BJ (cell line): ENCODE measurements around the gene CDSN. TPM values are rescaled to one million over a fixed set of nuclear protein-coding genes. Genes with fewer than 3 reads are reported as not detected.

ENCODE experiments used
- CTCF ChIA-PET: fragments of 350-600 bp; formaldehyde crosslinking; extraction: SDS; loops from one replicate; lab custom pipeline; 2021; ENCODE audit warnings: antibody characterized with exemption, inconsistent platforms; lab: Yijun Ruan, JAX
- POLR2A ChIA-PET: fragments of 300-600 bp; sonication (Branson Sonifier 250); formaldehyde crosslinking; extraction: SDS; loops from one replicate; lab custom pipeline; 2021; ENCODE audit warnings: antibody characterized with exemption; lab: Charles Lee
- DNase-seq: peaks from one replicate; pipeline ENCODE4 v3.0.0-alpha.2; 2011; ENCODE audit warnings: low read depth
- H3K27me3 ChIP-seq: 2 replicates; pipeline ENCODE4 v1.6.0; 2011; ENCODE audit warnings: low read length; ENCODE audit not compliant: control insufficient read depth, insufficient read depth
- H3K36me3 ChIP-seq: 2 replicates; pipeline ENCODE4 v1.5.1; 2011; ENCODE audit warnings: low read length; ENCODE audit not compliant: control insufficient read depth, insufficient read depth
- H3K4me3 ChIP-seq: 2 replicates; pipeline ENCODE4 v1.5.1; 2011; ENCODE audit warnings: low read depth, mild to moderate bottlenecking, control low read depth, low read length
- CTCF ChIP-seq: IDR thresholded peaks from 2 replicates; pipeline ENCODE4 v1.5.1; 2011; ENCODE audit warnings: low read depth, mild to moderate bottlenecking, control low read depth, inconsistent platforms, low read length, moderate library complexity; ENCODE audit not compliant: insufficient read depth
- polyA plus RNA-seq: library from polyadenylated mRNA; depleted of rRNA; stranded (reverse); fragments of >200 nt; gene quantifications from 2 replicates; pipeline ENCODE4 v1.2.3, GENCODE V29; 2011

Gene CDSN
- polyA plus RNA-seq, 1 experiment: not detected

- POLR2A ChIA-PET: no interaction called here
- Histone ChIP-seq H3K36me3 (no peaks in the 10 kb centered on the region), H3K27me3 (no peaks in the 10 kb centered on the region; the same call in 1 of the 2 replicates), H3K4me3 (no peak overlapping the region)
- CTCF ChIA-PET: interaction anchor here (1.2 to 8.2 kb wide), 3 partner anchors 60 to 234 kb away, joined by 7 to 66 read pairs (median 11); no protein-coding TSS in a partner anchor
- no peak for TF ChIP-seq CTCF
- no peak for DNase-seq
Observed at GRCh38 chr6:31132806-31133205, 12.6 kb upstream of the CDSN start.

GRCh38 chr6:31131595-31131994, 11.3 kb upstream of the CDSN start:
- TF ChIP-seq CTCF: no peak
- H3K36me3 ChIP-seq: no peaks in the 10 kb centered on the region
- no peaks in the 10 kb centered on the region; the same call in 1 of the 2 replicates for H3K27me3 ChIP-seq
- no peak for DNase-seq
- POLR2A ChIA-PET: no interaction called here
- H3K4me3 ChIP-seq: no peak overlapping the region
- CTCF ChIA-PET: interaction anchor here (1.1 to 8.2 kb wide), 5 partner anchors 40 to 235 kb away, joined by 3 to 66 read pairs (median 7); no protein-coding TSS in a partner anchor

DNA sequence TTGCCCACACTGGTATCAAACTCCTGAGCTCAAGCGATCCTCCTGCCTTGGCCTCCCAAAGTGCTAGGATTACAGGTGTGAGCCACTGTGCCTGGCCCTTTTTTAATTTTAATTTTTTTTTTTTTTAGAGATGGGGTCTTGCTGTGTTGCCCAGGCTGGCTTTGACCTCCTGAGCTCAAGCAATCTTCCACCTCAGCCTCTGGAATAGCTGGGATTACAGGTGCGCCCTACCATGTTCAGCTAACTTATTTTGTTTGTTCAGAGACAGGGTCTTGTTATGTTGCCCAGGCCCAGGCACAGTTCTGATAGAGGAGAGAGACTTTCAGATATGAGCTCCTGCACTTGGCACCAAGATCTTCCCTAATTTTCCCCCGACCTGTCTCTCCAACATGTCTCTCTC, 10.5 kb upstream of the CDSN start:
- CTCF ChIA-PET: interaction anchor here (0.6 to 8.2 kb wide), 6 partner anchors 14 to 236 kb away, joined by 3 to 66 read pairs (median 6); no protein-coding TSS in a partner anchor

DNA sequence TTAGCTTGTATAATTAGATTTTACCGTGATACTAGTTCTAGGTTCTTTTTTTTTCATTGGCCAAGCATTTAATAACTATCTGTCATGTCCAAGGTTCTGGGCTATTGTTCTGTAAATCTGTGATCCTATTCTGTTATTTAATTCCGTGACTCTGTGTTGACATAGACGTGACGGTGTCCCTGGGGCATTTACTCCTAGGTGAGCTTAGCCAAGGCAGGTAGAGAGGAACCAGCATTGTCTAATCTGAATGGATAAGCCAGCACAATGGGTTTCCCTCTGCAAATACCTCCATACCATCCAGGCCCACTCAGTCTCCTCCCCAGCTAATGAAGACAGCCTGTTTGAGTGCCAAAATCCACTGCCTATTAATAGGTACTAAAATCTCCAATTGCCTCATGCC, 8.9 kb upstream of the CDSN start:
- H3K4me3 ChIP-seq: no peak overlapping the region
- H3K27me3 ChIP-seq: no peaks in the 10 kb centered on the region; the same call in 1 of the 2 replicates
- POLR2A ChIA-PET: no interaction called here
- no peak for TF ChIP-seq CTCF
- no peak for DNase-seq
- no peaks in the 10 kb centered on the region for H3K36me3 ChIP-seq
- CTCF ChIA-PET: interaction anchor here (0.6 to 8.2 kb wide), 12 partner anchors 9 to 238 kb away, joined by 3 to 66 read pairs (median 3); partner anchors contain the start of genes PSORS1C1, PSORS1C2 and VARS2

More for the DNA sequence above, 10.5 kb upstream of the CDSN start:
- no peak for TF ChIP-seq CTCF
- H3K4me3 ChIP-seq: no peak overlapping the region
- H3K27me3 ChIP-seq: no peaks in the 10 kb centered on the region; the same call in 1 of the 2 replicates
- DNase-seq: no peak
- POLR2A ChIA-PET: no interaction called here
- no peaks in the 10 kb centered on the region for H3K36me3 ChIP-seq

DNA sequence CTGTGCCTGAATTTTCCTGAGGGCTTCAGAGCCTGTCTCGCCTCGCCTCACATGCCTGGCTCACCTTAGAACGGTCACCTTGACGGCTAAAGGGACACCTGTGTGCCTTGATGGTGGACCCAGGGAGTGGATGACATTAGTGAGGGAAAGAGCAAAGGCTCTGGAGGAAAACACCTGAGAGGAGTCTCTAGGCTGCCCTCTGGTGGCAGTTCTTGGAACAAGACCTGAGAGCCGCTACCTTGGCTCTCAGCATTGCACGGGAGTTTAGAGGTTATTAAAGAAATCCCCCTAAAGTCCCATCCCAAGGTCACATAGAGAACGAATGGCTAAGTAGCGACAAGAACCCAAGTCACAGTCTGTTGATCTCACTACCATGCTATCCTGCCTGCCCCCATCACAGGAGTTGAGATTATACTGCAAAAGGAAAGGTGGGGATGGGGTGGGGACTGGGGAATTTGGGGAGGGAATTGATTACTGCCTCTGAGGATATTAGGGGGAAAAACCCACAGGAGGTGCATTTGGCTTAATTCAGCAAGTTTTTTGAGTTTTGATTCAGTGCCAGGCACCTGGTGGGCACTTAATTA, 7.9 kb upstream of the CDSN start:
- H3K36me3 ChIP-seq: no peaks in the 10 kb centered on the region
- DNase-seq: no peak
- ChIA-PET POLR2A (no interaction called here), CTCF (interaction anchor here (0.6 to 8.2 kb wide), 20 partner anchors 7 to 239 kb away, joined by 3 to 66 read pairs (median 4); partner anchors contain the start of genes PSORS1C1, PSORS1C2 and TCF19)
- peak; percentile 92 for TF ChIP-seq CTCF
- H3K27me3 ChIP-seq: no peaks in the 10 kb centered on the region; the same call in 1 of the 2 replicates
- H3K4me3 ChIP-seq: no peak overlapping the region
